GM15510 (cell line): ENCODE data around the gene LPIN1.

Experiments used
- POLR2A ChIP-seq: IDR thresholded peaks from 3 replicates; pipeline ENCODE4 v1.6.1; 2011; ENCODE audit warnings: borderline replicate concordance; ENCODE audit not compliant: insufficient read length; ENCODE audit errors: extremely low read depth

LPIN1 gene

DNA sequence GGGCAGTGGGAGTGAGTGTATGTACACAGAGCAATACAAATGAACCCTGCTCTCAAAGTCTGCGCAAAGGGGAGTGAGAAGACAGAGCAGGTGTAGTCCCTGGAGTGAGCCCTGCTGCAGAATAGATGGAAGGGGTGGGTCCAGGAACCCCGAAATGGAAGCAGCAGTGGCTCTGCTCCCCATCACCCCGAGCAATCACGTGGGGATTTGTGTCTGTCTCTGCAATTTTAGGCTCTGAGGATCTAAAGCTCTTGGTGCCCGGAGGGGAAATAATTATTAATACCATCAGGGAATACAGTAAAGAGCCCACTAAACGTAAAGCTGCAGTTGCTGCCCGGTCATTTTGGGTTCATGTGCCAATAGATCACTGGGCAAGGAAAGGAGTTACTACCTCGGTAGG lies 118.3 kb downstream of the LPIN1 start:
- no peak for TF ChIP-seq POLR2A

DNA sequence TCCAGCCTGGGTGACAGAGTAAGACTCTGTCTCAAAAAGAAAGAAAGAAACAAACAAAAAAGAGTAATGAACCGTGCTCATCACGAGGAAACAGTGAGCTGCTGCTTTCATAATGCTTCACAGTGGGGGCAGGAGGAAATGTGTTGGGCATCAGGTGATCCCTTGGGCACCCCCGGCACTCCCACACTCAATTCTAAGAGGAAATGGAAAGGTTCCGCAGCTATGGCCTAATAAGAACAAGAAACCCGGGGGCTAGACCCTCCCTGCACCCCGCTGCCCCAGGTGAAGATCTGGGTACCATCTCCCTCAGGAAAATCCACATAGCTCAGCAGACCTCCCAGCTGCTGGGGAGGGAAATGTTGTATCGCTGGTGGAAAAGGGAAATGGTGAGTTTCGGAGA lies 118.9 kb downstream of the LPIN1 start:
- TF ChIP-seq POLR2A: no peak

DNA sequence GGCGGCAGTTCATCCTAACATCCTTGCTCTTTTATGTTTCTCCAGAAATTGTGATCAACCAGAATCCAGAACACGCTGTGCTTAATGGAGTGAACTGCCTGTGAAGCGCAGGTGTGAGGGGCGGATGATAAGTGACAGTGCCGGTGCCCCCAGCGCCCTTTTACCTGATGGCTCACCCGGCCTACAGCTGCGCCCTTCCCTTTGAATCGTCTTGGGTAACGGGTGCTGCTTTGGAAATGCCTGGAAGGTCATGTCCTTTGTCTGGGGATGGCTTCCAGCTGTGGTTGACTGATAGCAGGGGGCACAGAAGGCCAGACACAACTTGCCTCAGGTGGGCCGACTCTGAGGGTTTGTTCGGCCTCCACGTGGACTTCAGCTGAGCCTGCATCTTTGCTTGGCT lies 119.4 kb downstream of the LPIN1 start:
- no peak for TF ChIP-seq POLR2A

DNA sequence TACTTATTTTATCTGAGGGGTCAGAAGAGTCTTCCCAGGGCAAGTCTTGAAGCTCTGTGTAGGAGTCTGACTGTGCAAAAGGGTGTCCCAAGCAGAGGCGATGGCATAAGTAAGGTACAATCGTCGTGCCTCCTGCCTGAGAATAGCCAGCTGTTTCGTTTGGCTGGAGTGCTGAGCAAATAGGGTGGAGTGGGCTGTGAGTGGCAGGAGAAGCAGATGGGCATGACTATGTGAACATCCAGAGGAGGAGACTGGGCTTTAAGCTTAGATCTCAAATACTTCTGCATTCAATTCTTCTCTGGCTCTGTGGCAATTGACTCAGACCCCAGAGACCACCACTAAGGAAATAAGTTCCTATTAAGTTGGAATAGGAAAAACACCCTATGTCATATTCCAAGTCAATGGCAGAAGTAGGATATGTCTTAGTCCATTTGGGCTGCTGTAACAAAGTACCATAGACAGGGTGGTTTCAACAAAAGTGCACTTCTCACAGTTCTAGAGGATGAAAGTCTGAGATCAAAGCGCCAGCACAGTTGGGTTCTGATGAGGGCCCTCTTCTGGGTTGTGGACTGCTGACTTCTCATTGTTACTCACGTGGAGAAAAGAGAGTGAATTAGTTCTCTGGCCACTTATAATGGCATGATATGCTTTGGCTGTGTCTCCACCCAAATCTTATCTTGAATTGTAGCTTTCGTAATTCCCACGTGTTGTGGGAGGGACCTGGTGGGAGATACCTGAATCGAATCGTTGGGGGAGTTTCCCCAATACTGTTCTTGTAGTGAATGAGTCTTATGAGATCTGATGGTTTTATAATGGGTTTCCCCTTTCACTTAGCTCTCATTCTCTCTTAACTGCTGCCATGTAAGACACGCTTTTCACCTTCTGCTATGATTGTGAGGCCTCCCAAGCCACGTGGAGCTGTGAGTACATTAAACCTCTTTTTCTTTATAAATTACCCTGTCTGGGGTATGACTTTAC lies 120.2 kb downstream of the LPIN1 start:
- TF ChIP-seq POLR2A: no peak

DNA sequence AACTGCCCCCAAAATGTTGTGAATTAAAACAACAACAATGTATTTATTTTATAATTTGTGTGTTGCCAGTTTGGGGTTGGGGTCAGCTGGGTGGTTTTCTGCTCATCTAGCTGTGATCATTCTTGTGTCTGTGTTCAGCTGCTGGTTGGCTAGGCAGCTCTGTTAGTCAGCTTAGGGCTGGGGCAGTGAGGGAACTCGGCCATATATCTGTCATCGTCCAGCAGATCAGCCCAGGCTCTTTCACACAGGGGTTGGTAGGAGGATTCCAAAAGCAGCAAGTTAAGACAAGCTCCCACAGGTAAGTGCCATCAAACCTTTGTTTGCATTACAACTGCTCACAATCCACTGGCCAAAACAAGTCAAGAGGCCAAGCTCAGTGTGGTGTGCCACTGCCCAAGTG lies 121.5 kb downstream of the LPIN1 start:
- TF ChIP-seq POLR2A: no peak

DNA sequence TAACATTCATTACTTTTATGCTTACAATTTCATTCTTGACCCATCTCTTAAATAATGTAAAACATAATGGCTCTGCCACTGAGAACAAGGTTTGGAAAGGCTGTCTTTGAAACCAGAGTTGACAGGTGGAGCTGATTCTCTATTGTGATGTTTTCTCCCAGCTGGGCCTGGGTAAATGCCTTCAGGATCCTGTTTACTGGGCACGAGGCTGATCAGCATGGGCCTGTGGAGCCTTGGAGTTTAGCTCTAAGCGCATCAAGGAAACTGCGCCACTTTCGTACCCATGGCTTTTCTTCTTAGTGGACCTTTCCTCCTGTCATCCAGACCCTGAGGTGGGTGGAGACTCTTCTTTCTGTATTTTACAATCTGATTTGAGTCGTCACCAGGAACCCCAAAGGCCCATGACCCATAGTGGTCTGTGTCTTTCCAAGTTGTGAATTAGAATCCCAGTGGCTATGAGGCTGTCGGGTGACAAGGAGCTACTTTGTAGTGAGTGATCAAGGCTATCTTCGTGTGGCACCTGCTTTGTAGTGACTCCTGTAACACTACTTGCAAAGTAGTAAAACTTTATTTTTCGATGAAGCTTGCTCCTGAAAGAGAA lies 123.1 kb downstream of the LPIN1 start:
- no peak for TF ChIP-seq POLR2A

DNA sequence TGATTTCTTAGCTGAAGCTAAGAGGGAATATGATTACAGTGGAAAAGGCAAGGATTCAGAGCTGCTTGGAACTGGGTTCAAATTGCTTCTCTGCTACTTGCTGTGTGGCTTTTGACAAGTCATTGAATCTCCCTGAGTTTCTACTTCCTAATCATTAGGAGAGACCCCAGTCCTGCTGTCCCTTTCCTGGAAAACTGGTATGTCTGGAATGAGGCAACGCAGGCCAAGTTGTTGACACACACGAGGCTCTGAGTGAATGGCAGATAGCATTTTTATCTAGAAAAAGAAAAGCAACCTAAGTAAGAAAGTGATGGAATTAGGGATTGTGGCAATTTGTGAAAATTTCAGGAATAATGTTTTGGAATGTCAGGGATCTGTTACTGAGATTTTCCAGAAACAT lies 123.6 kb downstream of the LPIN1 start:
- TF ChIP-seq POLR2A: no peak

DNA sequence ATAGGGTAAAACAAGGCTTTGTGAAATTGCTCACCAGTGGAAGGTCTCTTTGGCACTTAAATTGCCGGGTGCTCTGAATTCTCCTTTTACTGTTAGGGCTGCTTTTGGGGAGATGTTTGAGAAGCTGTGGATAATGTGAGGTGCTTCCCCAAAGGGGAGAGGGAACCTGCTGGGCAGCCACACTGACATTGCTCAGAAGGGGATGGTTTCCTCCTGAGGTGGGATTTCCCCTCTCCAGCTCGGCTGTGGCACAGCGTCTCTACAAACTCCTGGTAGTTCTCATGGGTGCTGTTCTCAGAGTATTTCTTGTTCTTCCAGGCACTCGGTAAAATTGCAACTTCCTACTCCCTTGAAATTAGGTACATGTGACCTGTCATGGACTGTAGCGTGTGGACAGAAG lies 124.2 kb downstream of the LPIN1 start:
- no peak for TF ChIP-seq POLR2A

DNA sequence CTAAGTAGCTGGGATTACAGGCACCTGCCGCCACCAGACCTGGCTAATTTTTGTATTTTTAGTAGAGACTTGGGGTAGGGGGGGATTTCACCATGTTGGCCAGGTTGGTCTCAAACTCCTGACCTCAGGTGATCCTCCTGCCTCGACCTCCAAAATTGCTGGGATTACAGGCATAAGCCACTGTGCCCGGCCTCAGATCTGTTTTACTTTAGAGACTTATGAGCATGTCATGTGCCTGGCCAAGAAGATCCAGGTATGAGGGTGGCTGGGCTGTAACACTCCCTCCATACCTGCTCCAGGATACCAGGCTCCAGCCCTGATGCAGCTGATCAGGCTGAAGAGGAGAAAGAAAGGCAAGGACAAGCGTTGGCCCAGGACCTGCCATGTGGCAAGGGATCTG lies 125.0 kb downstream of the LPIN1 start:
- no peak for TF ChIP-seq POLR2A

DNA sequence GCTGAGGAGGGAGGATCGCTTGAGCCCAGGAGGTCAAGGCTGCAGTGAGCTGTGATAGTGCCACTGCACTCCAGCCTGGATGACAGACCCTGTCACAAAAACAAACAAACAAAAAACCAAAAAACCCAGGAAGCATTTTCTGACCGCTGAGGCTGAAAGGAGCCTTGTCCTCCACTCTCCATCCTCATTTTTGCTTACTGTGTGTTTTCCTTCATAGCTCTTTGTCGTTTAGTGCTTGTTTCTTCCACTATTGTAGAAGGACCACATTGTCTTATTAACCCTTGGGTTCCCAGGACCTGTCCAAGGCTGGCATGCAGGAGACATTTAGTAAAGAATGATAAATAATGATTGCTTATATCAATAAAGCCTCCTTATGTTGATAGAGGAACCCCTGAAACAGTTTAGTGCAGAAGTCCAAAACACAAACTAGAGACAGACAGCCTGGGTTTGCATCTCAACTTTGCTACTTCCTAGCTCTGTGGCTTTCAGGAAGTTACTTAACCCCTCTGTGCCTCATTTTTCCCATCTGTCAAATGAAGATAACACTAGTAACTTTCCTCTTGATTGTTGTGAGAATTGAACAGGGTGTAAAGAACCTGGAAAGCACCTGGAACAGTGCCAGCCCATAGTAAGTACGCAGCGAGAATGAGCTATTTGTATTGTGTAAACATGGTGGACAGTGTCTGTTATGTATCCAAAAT lies 126.0 kb downstream of the LPIN1 start:
- TF ChIP-seq POLR2A: no peak

DNA sequence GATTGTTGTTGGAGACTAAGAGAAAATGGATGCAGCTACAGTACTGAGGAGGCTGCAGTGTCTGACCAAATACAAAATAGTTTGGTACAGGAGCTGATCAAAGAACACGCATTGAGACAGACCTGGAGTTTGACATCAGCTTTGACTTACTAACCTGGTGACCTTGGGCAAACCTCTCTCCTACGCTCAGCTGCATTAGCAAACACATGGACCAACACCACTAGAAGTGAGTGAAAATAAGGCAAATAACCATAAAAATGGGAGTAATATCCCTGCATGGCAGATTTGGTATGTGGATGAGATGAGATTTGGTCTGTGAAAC lies 126.5 kb downstream of the LPIN1 start:
- TF ChIP-seq POLR2A: no peak

DNA sequence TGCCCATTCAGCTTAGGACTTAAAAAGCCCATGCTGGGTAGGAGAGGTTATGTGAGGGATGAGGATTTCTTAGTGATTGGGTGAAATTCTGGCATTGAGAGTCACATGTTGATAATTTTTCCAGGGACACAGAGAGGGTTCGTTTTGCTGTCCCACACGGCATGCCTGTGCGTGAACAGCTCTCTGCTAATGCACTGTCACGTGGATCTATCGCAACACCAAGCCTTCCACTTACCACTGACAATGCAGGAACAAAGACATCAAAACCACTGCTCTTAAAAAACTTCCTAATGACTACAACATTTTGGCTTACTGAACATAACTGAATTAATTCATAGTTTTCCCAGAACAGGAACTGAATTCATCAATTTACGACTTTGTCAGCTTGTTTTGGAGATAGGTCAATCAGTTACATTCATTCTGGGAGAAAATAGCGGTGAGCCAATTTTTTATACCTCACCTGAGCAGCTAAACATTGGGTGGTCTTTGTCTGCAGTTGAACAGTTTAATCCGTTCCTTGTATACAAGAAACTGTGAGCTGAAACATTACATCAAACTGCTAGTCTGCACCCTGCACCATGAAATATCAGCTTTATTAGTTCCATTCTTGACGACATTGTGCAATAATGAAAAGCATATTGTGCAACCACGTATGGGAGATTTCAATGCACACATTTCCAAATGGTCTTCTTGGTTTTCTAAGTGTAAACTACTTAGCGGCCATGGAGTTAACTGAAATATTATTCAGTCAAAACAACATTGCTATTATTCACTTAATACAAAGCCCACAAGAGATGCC lies 127.1 kb downstream of the LPIN1 start:
- TF ChIP-seq POLR2A: no peak

DNA sequence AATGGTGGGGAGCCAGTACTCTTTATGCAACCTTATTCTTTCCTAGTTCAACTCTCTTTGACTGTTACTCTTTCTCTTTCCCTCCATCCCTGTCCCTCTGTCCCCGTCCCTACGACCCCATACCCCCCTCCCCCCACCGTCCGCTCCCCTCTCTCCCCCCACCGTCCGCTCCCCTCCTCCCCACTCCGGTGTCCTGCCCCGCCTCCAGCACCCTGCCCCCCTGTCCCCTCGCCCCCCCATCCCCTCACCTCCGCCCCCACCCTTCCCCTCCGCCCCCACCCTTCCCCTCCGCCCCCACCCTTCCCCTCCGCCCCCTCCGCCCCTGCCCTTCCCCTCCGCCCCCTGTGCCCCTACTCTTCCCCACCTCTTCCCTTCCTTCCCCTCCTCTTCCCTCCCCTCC lies 128.4 kb downstream of the LPIN1 start:
- TF ChIP-seq POLR2A: no peak

DNA sequence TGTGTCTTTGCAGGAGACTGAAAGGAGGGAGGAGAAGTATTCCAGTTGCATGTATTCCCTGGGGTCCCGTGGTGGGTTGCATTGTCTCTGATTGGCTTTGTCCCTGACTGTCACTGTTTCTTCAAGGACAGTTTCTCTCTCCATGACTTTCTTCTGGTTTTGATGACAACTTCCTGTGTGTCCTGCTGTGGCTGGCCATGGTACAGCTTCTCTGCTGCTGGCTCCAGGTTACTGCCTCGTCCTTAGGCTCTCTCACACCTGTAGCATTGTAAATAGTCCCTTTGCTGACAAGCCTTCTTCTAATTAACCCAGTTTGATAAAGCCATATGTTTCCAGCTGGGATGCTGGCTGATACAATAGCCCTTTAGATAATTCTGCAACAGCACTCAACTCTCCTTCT lies 129.0 kb downstream of the LPIN1 start:
- no peak for TF ChIP-seq POLR2A

DNA sequence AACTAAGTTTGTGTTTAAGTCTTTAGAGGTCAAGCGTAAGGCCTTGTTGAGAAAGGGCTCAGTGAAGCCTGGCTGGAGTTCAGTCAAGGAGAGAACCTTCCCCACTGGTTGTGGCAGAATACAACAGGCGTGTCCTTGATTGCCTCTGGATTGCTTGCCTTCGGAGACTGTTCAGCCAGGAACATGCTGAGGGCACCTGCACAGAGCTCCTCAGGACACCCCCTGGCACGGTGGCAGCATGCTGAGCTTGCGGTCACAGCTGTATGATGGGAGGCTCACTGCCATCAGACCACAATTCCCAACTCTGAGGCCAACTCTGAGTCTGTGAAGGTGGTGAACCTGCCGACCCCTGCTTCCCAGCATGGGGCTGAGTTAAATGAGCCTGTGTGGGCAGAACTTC lies 130.0 kb downstream of the LPIN1 start:
- no peak for TF ChIP-seq POLR2A

DNA sequence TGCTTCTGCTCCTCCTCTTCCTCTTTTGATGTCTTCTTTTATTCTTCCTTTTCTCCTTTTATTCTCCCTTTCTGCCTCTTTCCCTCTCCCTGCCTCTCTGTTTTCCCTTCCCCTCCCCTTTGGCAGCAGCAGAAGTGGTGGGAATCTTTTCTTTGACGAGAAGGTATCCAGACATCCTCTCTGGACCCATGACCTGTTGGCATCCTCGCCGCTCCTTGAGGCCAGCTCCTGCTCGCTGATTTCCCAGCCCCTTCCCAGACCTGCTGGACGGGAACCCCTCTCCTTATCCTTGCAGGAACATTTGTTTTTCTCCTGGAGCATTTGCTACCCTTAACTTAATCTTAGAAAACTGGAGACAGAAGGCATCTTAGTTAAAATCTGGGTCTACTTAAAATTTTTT lies 130.5 kb downstream of the LPIN1 start:
- TF ChIP-seq POLR2A: no peak
